Sigmoid colon (tissue), 7 donors: ENCODE data around the gene ARFIP1. TPM values are rescaled to one million over a fixed set of nuclear protein-coding genes. Genes with fewer than 3 reads are reported as not detected.

ENCODE experiments used
- DNase-seq: peaks from one replicate; pipeline ENCODE4 v3.0.0-alpha.2; 2019
- H3K27ac ChIP-seq, 4 donors: fragments of 200-600 bp; sonication (generic); one replicate each; pipeline ENCODE4 v1.5.1; 2016 to 2019; ENCODE audit warnings: mild to moderate bottlenecking in 1 of 4
- H3K27me3 ChIP-seq, 3 donors: fragments of 200-600 bp; sonication (generic); one replicate each; pipeline ENCODE4 v1.5.1; 2019; ENCODE audit warnings: mild to moderate bottlenecking in 1 of 3
- H3K36me3 ChIP-seq, 4 donors: fragments of 200-600 bp; sonication (generic); one replicate each; pipeline ENCODE4 v1.5.1; 2016 to 2019
- H3K4me1 ChIP-seq, 4 donors: fragments of 200-600 bp; sonication (generic); one replicate each; pipeline ENCODE4 v1.5.1; 2017 to 2019
- H3K4me3 ChIP-seq, 4 donors: fragments of 200-600 bp; sonication (generic); one replicate each; pipeline ENCODE4 v1.5.1; 2017 to 2019; ENCODE audit warnings: mild to moderate bottlenecking in 2 of 4, moderate library complexity in 1 of 4
- H3K9me3 ChIP-seq, 4 donors: fragments of 200-600 bp in 3 of 4; sonication (generic) in 3 of 4; one replicate each; pipeline versions ENCODE4 v1.5.1 to v1.6.1; 2013 to 2019
- EP300 ChIP-seq, 4 donors: sonication (generic); formaldehyde crosslinking; IDR thresholded peaks; one replicate each; pipeline ENCODE4 v1.6.1; 2017; ENCODE audit warnings: antibody characterized with exemption in 4 of 4
- POLR2A ChIP-seq, 2 donors: fragments of 450-650 bp; IDR thresholded peaks; one replicate each; pipeline ENCODE4 v1.6.1; 2016; ENCODE audit warnings: antibody characterized with exemption in 2 of 2, mild to moderate bottlenecking in 2 of 2, moderate library complexity in 2 of 2
- POLR2AphosphoS5 ChIP-seq, 4 donors: sonication (generic); formaldehyde crosslinking; IDR thresholded peaks; one replicate each; pipeline ENCODE4 v1.6.1; 2017; ENCODE audit warnings: antibody characterized with exemption in 4 of 4
- WGBS, 2 donors: extraction: QIAGEN DNeasy Blood & Tissue Kit; methylation state at CpG; one replicate each; pipeline ENCODE4 v1.1.7; 2013; 5-methylcytosine and 5-hydroxymethylcytosine counted together
- intact Hi-C: fragments of 100-400 bp; cut with DNase I; formaldehyde crosslinking; loops from one replicate; pipeline ENCODE4 v1.15.1; 2023
- polyA plus RNA-seq, 3 donors: library from polyadenylated mRNA; stranded (reverse); fragments of 200-250 nt; gene quantifications; one replicate each; pipeline ENCODE4 v1.2.3, GENCODE V29; 2013
- total RNA-seq, 4 donors: library from RNA; depleted of rRNA; stranded (reverse); fragments of >200 nt; gene quantifications; one replicate each; pipeline ENCODE4 v1.1.0, GENCODE V29; 2016
- TF ChIP-seq, protein P1 (sequence below), 4 experiments: fragments of 450-650 bp in 3 of 4; fragments of 200-600 bp in 1 of 4; IDR thresholded peaks; one replicate each; pipeline ENCODE4 v1.5.1; 2016 to 2019; ENCODE audit warnings: antibody characterized with exemption in 4 of 4, mild to moderate bottlenecking in 3 of 4, moderate library complexity in 2 of 4
- donor health status: healthy with polysubstance abuse.
- donor health status: Bipolar disorder and iron deficiency.
- donor health status: healthy.

Gene ARFIP1
- total and polyA plus RNA-seq, 7 donors, result 22.1 to 50.9 (median 33.2) TPM

DNA sequence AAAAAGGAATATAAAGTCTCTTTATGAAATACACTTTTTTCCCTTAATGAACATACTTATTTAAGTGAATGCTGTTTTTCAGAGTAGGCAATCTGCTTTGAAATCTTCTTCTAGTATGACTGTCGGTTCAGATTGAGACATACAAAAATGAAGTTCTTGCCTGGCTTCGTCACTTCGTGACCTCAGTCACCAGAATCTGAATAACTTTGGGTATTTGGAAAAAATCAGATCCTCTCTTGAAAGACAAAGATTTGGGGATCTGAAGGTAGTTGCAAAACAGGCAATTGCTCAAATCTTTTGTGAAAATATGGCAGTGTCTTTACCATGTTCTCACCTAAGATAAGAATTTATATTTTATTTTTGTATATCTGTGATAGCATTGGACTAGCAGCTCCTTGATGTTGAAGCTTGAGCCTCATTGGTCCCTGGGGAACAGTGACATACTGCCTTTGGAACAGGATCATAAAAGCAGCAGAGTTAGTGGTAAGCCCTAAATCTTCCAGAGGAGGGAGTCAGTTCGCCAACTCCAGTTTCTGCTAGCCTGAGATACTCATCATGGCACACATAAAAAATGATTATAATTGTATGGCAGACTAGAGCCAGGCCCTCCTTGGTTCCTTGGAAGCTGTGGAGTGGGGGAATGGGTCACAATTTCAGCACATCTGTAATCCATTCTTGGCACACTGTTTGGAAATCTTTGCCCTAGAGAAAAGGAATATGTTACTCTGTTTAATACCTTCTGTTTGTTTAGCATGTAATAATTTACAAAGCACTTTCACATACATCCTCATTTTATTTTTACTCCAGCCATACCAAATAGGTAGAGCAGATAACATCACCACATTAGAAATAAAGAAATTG, 5.0 kb downstream of the ARFIP1 start:
- intact Hi-C loops, result loop anchor here (10.0 kb wide), 1 partner anchor 330 kb away; no protein-coding TSS in a partner anchor
- no peak for TF ChIP-seq POLR2AphosphoS5 (IDR thresholded peaks at IDR 0.05)

DNA sequence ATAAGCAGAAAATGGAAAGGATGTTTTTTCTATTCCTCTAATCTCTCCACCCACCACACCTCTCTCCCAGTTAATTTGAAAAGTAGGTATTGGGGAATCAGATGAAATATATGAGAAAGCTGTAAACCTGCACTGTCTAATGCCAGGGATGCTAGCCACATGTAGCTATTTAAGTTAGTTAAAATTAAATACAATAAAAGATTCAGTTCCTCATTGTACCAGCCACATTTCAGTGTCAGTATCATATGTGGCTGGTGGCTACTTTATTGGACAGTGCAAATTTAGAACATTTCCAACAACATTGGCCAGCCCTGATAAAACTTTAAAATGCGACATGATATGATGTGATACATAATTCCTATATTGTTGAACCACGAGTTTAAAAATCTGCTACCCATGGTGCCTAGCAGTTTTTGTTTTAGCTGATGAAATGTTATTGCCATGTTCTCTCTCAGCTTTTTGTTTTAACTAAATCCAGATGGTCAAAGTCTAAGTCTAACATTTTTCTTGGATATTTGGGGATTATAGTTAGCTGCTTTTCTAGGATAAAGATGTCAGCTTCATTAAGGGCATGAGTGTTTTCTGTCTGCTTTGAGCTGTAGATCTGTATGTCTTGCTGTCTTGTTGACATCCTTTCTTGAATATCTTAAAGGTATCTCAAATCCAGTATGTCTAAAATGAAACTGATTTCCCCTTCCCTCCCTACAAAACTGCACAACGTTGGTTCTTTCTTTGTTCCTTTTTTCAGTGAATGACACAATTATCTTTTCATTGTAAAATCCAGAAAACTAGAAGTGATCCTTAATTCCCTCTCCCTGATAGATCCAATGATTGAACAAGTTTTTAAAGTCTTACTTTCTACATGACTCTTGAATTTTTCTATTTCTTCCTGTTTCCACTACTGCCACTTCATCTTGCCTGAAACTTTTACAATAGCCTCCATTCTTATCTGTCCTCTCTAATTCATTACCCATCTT, 6.2 kb downstream of the ARFIP1 start:
- 29 to 49% methylated on average over 3 of the region's 3 CpGs for WGBS, 2 donors
- H3K4me1 ChIP-seq, result peaks cover 0 to 25% (median 18%) of the 10 kb centered on the region in 4 donors
- H3K9me3 ChIP-seq, result no peaks in the 10 kb centered on the region
- H3K36me3 ChIP-seq, result no peaks in the 10 kb centered on the region
- no peaks in the 10 kb centered on the region for H3K27me3 ChIP-seq
- no peak for TF ChIP-seq POLR2AphosphoS5 (IDR thresholded peaks at IDR 0.05)
- TF ChIP-seq EP300 (IDR thresholded peaks at IDR 0.05), result no peak
- no peak for TF ChIP-seq POLR2A (IDR thresholded peaks at IDR 0.05)
- TF ChIP-seq, protein P1, sequence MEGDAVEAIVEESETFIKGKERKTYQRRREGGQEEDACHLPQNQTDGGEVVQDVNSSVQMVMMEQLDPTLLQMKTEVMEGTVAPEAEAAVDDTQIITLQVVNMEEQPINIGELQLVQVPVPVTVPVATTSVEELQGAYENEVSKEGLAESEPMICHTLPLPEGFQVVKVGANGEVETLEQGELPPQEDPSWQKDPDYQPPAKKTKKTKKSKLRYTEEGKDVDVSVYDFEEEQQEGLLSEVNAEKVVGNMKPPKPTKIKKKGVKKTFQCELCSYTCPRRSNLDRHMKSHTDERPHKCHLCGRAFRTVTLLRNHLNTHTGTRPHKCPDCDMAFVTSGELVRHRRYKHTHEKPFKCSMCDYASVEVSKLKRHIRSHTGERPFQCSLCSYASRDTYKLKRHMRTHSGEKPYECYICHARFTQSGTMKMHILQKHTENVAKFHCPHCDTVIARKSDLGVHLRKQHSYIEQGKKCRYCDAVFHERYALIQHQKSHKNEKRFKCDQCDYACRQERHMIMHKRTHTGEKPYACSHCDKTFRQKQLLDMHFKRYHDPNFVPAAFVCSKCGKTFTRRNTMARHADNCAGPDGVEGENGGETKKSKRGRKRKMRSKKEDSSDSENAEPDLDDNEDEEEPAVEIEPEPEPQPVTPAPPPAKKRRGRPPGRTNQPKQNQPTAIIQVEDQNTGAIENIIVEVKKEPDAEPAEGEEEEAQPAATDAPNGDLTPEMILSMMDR (IDR thresholded peaks at IDR 0.05), result no peak
- intact Hi-C loops, result loop anchor here (10.0 kb wide), 1 partner anchor 329 kb away; no protein-coding TSS in a partner anchor
- no peak overlapping the region for H3K4me3 ChIP-seq
- no peak overlapping the region for H3K27ac ChIP-seq
- DNase-seq, result no peak

More for the DNA sequence above, 5.0 kb downstream of the ARFIP1 start:
- no peak overlapping the region for H3K4me3 ChIP-seq
- H3K4me1 ChIP-seq, result peaks cover 0 to 31% (median 25%) of the 10 kb centered on the region in 4 donors
- no peak for DNase-seq
- H3K9me3 ChIP-seq, result no peaks in the 10 kb centered on the region
- no peak overlapping the region for H3K27ac ChIP-seq
- no peaks in the 10 kb centered on the region for H3K27me3 ChIP-seq
- 71 to 78% methylated on average over 4 of the region's 4 CpGs for WGBS, 2 donors
- no peaks in the 10 kb centered on the region for H3K36me3 ChIP-seq

DNA sequence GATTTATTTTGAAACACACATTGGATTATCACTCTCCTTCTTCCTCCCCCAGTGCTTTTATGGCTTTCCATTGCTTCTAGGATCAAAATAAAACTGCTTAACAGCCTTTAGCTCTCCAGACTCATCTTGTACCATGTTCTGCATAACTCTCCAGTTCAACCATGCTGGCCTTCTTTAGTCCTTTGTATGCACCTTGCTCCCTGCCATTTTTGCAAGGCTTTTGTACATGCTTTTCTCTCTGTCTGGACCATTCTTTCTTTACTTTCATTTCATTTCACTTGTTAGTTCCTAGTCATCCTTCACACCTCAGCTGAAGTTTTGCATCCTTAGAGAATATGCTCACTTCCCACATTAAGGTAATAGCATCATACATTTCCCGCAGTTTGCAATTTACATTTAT, 6.9 kb downstream of the ARFIP1 start:
- intact Hi-C loops, result loop anchor here (10.0 kb wide), 1 partner anchor 328 kb away; no protein-coding TSS in a partner anchor
- no peak overlapping the region for H3K4me3 ChIP-seq
- DNase-seq, result no peak
- TF ChIP-seq EP300 (IDR thresholded peaks at IDR 0.05) (no peak), POLR2AphosphoS5 (IDR thresholded peaks at IDR 0.05) (no peak), POLR2A (IDR thresholded peaks at IDR 0.05) (no peak)
- TF ChIP-seq, protein P1 (IDR thresholded peaks at IDR 0.05), result no peak
- 90 to 98% methylated on average over 1 of the region's 1 CpG for WGBS, 2 donors
- H3K4me1 ChIP-seq, result peaks cover 0 to 18% (median 11%) of the 10 kb centered on the region in 4 donors
- H3K27ac ChIP-seq, result no peak overlapping the region
- H3K9me3 ChIP-seq, result no peaks in the 10 kb centered on the region
- H3K36me3 ChIP-seq, result no peaks in the 10 kb centered on the region
- H3K27me3 ChIP-seq, result no peaks in the 10 kb centered on the region

DNA sequence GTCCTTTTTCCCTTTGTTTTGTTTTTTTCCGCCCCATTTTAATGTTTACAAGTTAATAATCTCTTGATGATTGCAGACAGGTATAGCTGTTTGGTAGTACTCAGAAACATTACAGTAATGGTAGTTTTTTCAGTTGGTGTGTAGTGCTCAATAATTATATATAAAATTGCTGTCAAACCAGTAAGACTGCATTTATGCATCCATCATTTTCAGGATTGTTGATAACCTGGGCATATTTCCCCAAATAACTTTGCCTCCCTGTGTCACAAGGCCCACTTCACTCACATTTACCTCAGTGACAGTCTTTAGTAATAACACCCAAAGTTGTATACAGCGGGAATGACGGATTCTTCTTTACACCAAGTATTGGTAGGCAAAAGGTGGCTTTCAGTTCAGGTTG, 16.1 kb downstream of the ARFIP1 start:
- TF ChIP-seq, protein P1 (IDR thresholded peaks at IDR 0.05), result no peak
- TF ChIP-seq POLR2AphosphoS5 (IDR thresholded peaks at IDR 0.05) (no peak), EP300 (IDR thresholded peaks at IDR 0.05) (no peak), POLR2A (IDR thresholded peaks at IDR 0.05) (no peak)
- 96 to 97% methylated on average over 3 of the region's 3 CpGs for WGBS, 2 donors
- no peak overlapping the region for H3K4me3 ChIP-seq
- H3K9me3 ChIP-seq, result no peaks in the 10 kb centered on the region
- peaks cover 0 to 8% (median 3%) of the 10 kb centered on the region in 4 donors for H3K4me1 ChIP-seq
- H3K27ac ChIP-seq, result no peak overlapping the region
- no peaks in the 10 kb centered on the region for H3K27me3 ChIP-seq
- DNase-seq, result no peak
- H3K36me3 ChIP-seq, result no peaks in the 10 kb centered on the region
- intact Hi-C loops, result no loop called here
